ENCODE measurements around the gene CNTN4.

The CNTN4 gene

DNA sequence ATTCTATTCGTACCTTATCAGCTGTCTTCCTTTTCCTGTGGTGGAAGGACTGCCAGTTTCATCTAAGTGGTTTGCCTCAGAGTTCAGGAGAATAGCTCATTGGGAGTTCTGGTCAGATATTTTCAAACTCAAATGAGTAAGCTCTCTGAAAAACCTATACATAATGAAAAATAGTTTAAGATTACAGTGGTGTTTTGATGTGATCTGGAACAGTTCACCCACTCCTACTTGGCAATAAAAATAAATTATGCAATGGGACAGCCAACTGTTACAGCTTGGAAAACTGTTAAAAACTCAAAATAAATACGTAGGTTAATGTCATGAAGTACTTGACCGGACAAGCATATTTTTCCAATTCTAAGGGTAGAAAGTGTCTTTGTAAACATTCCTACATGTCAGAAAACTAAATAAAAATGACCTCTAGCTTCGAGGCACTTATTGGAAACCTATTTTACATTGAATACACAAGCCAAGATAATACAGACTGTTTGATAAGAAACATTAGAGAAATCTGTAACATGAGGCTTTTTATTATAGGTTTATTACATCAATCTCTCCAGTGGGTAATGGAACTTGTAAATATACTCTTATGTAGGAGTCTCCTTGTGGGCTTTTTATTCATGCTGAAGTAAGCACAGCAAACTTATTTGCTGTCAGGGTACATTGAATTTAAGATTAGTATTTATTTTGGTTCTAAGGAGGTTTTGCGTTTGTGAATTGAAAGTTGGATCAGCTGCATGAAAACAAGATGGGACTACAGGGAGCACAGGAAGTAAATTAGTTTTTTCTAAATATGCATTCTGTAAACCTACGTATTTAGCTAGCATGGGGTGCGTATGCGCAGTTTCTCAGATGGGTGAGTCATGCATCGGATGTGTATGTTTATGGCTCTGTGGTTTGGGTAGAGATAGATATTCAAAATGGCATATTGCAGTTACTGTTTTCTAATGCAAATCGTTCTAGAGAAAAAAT lies 558.4 kb downstream of the CNTN4 start:
- H3K4me3 ChIP-seq (replicated peaks in 1 of 2; ENCODE audit: low read depth in 2 of 2, low read length in 2 of 2): no peak overlapping the region
- peak in 1 of 2 donors; percentile 32 for DNase-seq (ENCODE audit: low read depth in 2 of 2)
- TF ChIP-seq, protein P1, sequence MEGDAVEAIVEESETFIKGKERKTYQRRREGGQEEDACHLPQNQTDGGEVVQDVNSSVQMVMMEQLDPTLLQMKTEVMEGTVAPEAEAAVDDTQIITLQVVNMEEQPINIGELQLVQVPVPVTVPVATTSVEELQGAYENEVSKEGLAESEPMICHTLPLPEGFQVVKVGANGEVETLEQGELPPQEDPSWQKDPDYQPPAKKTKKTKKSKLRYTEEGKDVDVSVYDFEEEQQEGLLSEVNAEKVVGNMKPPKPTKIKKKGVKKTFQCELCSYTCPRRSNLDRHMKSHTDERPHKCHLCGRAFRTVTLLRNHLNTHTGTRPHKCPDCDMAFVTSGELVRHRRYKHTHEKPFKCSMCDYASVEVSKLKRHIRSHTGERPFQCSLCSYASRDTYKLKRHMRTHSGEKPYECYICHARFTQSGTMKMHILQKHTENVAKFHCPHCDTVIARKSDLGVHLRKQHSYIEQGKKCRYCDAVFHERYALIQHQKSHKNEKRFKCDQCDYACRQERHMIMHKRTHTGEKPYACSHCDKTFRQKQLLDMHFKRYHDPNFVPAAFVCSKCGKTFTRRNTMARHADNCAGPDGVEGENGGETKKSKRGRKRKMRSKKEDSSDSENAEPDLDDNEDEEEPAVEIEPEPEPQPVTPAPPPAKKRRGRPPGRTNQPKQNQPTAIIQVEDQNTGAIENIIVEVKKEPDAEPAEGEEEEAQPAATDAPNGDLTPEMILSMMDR (IDR thresholded peaks at IDR 0.05; ENCODE audit: low read depth, low read length): no peak

DNA sequence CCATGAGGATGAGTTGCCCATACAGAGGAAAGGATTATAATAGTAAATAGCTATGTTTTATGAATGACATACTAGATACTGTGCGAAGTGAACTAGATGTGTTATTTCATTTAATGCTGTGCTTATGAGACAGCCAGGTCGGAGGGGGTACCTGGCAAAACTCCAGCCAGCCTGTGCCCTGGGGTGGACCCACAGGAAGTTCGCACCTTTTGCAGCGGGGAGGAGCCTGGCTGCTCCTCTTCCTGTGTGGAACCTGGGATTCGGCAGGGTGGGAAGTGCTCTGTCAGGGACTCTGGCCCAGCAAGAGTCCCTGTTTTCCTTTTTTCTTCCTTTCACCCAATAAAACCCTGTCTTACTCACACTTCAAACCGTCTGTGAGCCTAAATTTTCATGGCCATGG lies 559.3 kb downstream of the CNTN4 start:
- no peak overlapping the region for H3K4me3 ChIP-seq (replicated peaks in 1 of 2; ENCODE audit: low read depth in 2 of 2, low read length in 2 of 2)
- DNase-seq (ENCODE audit: low read depth in 2 of 2): no peak
- TF ChIP-seq, protein P1 (IDR thresholded peaks at IDR 0.05; ENCODE audit: low read depth, low read length): no peak

DNA sequence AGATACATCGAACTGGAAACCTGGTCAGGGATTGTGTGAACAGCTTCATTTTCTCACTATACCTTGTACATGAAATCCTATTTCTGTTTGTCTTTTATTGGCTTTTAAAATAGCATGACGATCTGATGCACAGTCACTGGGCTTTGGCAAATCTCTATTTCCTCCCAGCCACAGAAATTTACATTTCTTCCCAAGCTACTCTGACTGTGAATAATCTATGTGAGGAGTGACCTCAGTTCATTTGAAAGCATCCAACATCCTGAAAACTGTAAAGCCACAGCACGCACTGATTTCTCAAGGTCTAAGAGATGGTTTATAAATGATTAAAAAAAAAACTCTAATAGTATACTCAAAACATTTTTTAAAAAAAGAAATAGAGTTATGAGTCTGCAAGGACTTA lies 561.2 kb downstream of the CNTN4 start:
- DNase-seq (ENCODE audit: low read depth in 2 of 2): peak in 1 of 2 donors; percentile 18
- TF ChIP-seq, protein P1 (IDR thresholded peaks at IDR 0.05; ENCODE audit: low read depth, low read length): no peak
- H3K4me3 ChIP-seq (replicated peaks in 1 of 2; ENCODE audit: low read depth in 2 of 2, low read length in 2 of 2): no peak overlapping the region

DNA sequence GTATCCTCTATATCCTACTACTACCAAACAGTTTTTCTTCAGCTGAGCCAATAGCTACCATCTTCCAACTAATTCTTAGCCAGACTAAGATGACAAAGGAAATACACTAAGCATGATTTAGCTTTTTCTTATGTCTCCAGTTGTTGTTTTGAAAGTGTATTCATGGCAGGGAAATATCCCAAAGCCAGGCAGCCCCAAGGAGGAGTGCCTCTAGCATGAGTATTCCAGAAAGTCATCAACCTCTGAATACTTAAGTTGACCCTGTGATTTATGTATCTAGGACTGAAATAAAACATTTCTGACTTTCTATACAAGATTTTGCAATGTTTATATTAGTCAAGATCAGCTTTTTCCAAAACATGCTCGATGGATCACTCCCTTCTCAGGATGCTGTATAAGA lies 562.4 kb downstream of the CNTN4 start:
- no peak overlapping the region for H3K4me3 ChIP-seq (replicated peaks in 1 of 2; ENCODE audit: low read depth in 2 of 2, low read length in 2 of 2)
- TF ChIP-seq, protein P1 (IDR thresholded peaks at IDR 0.05; ENCODE audit: low read depth, low read length): no peak
- DNase-seq (ENCODE audit: low read depth in 2 of 2): peak in 1 of 2 donors; percentile 26

DNA sequence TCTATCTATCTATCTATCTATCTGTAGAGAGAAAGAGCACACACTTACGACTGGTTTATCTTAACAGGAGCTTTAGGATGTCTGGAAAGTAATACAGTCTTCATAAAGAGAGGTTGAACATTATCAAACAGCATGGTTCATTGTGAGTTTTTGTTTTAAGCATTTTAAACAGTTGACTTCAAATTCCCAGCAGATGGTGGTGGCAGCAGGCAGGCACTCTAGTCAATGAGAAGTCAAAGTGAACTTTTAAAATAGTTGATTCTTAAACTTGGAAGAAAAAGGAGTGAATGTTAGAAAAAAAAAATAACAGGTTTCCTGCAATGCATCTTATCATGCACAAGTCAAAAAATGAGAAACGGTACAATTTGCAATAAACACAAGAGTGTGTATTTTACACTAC lies 578.8 kb downstream of the CNTN4 start:
- TF ChIP-seq, protein P1 (IDR thresholded peaks at IDR 0.05; ENCODE audit: low read depth, low read length): no peak
- no peak for DNase-seq (ENCODE audit: low read depth in 2 of 2)
- H3K4me3 ChIP-seq (replicated peaks in 1 of 2; ENCODE audit: low read depth in 2 of 2, low read length in 2 of 2): no peak overlapping the region

DNA sequence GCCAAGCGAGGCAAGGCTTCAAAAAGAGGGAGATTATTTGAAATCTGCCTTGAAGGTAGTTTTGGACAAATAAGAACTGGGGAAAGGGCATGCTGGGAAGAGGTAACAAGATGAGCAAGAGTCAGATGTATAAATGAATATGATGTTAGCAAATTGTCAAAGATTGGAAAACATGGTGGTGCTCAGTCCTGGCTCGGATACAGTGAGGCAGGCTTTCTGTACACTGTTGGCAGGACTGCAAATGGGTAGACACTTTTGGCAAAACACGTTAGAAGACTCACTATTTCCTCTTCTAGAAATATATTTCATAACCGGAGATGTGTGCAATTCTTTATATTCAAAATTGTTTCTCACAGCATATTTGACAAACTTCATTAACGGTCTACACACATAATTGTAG lies 581.6 kb downstream of the CNTN4 start:
- TF ChIP-seq, protein P1 (IDR thresholded peaks at IDR 0.05; ENCODE audit: low read depth, low read length): no peak
- no peak overlapping the region for H3K4me3 ChIP-seq (replicated peaks in 1 of 2; ENCODE audit: low read depth in 2 of 2, low read length in 2 of 2)
- no peak for DNase-seq (ENCODE audit: low read depth in 2 of 2)

Data from cardiac fibroblast (primary cell).